ENCODE results near the gene GJC1. TPM values are rescaled to one million over a fixed set of nuclear protein-coding genes. Genes with fewer than 3 reads are reported as not detected.

The GJC1 gene
- total RNA-seq, 1 experiment from 2014 or later, result 89.4 TPM

GRCh38 chr17:44772308-44773045 lies 57.6 kb downstream of the GJC1 start:
- CTCF ChIA-PET, result no interaction called here
- Histone ChIP-seq H3K4me1 (ENCODE audit: control insufficient read depth, insufficient read depth, low read length) (peaks cover 3% of the 10 kb centered on the region; the same call in 1 of the 2 replicates), H3K9me3 (ENCODE audit: control insufficient read depth, insufficient read depth, low read depth, low read length) (no peaks in the 10 kb centered on the region), H3K27ac (ENCODE audit: low read length) (no peak overlapping the region), H3K36me3 (ENCODE audit: control insufficient read depth, insufficient read depth, low read length) (no peaks in the 10 kb centered on the region), H3K27me3 (ENCODE audit: control insufficient read depth, insufficient read depth, low read length) (no peaks in the 10 kb centered on the region), H3K4me3 (ENCODE audit: low read depth in 2 of 2, low read length in 2 of 2) (no peak overlapping the region)
- in situ Hi-C loops (cut with HindIII; ENCODE audit: low pct_unique_long_range_greater_than_20kb, low sequenced_read_pairs), result no loop called here
- no peak for ATAC-seq
- POLR2A ChIA-PET, result no interaction called here
- no TSS peak for BruUV-seq (replicated peaks)
- intact Hi-C loops (cut with micrococcal nuclease; ENCODE audit: unreplicated experiment), result no loop called here
- DNase-seq (ENCODE audit: low read depth, low spot score), result no peak
- TF ChIP-seq POLR2AphosphoS5 (IDR thresholded peaks at IDR 0.05; ENCODE audit: low read depth, low read length) (no peak), SIN3A (IDR thresholded peaks at IDR 0.05; ENCODE audit: borderline replicate concordance, insufficient read depth, low read depth, low read length) (no peak), REST (IDR thresholded peaks at IDR 0.05; ENCODE audit: insufficient read depth in 1 of 2, low read depth in 2 of 2, low read length in 1 of 2) (no peak), TCF7L2 (IDR thresholded peaks at IDR 0.05; ENCODE audit: low read depth, low read length) (no peak)
- TF ChIP-seq, protein P1, sequence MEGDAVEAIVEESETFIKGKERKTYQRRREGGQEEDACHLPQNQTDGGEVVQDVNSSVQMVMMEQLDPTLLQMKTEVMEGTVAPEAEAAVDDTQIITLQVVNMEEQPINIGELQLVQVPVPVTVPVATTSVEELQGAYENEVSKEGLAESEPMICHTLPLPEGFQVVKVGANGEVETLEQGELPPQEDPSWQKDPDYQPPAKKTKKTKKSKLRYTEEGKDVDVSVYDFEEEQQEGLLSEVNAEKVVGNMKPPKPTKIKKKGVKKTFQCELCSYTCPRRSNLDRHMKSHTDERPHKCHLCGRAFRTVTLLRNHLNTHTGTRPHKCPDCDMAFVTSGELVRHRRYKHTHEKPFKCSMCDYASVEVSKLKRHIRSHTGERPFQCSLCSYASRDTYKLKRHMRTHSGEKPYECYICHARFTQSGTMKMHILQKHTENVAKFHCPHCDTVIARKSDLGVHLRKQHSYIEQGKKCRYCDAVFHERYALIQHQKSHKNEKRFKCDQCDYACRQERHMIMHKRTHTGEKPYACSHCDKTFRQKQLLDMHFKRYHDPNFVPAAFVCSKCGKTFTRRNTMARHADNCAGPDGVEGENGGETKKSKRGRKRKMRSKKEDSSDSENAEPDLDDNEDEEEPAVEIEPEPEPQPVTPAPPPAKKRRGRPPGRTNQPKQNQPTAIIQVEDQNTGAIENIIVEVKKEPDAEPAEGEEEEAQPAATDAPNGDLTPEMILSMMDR (IDR thresholded peaks at IDR 0.05), result no peak

GRCh38 chr17:44770166-44770925 lies 59.7 kb downstream of the GJC1 start:
- H3K4me3 ChIP-seq (ENCODE audit: low read depth in 2 of 2, low read length in 2 of 2), result no peak overlapping the region
- H3K36me3 ChIP-seq (ENCODE audit: control insufficient read depth, insufficient read depth, low read length), result no peaks in the 10 kb centered on the region
- in situ Hi-C loops (cut with HindIII; ENCODE audit: low pct_unique_long_range_greater_than_20kb, low sequenced_read_pairs) (no loop called here), intact Hi-C loops (cut with micrococcal nuclease; ENCODE audit: unreplicated experiment) (no loop called here)
- POLR2A ChIA-PET, result no interaction called here
- DNase-seq (ENCODE audit: low read depth, low spot score), result no peak
- no peaks in the 10 kb centered on the region for H3K4me1 ChIP-seq (ENCODE audit: control insufficient read depth, insufficient read depth, low read length)
- no peak for TF ChIP-seq SIN3A (IDR thresholded peaks at IDR 0.05; ENCODE audit: borderline replicate concordance, insufficient read depth, low read depth, low read length)
- TF ChIP-seq, protein P1 (IDR thresholded peaks at IDR 0.05), result no peak
- no peak for TF ChIP-seq TCF7L2 (IDR thresholded peaks at IDR 0.05; ENCODE audit: low read depth, low read length)
- TF ChIP-seq REST (IDR thresholded peaks at IDR 0.05; ENCODE audit: insufficient read depth in 1 of 2, low read depth in 2 of 2, low read length in 1 of 2), result no peak
- TF ChIP-seq POLR2AphosphoS5 (IDR thresholded peaks at IDR 0.05; ENCODE audit: low read depth, low read length), result no peak
- H3K27me3 ChIP-seq (ENCODE audit: control insufficient read depth, insufficient read depth, low read length), result no peaks in the 10 kb centered on the region
- H3K9me3 ChIP-seq (ENCODE audit: control insufficient read depth, insufficient read depth, low read depth, low read length), result no peaks in the 10 kb centered on the region
- CTCF ChIA-PET, result interaction anchor here (0.7 kb wide), 1 partner anchor 353 kb away, joined by 6 read pairs; no protein-coding TSS in a partner anchor
- H3K27ac ChIP-seq (ENCODE audit: low read length), result no peak overlapping the region
- ATAC-seq, result no peak
- BruUV-seq (replicated peaks), result no TSS peak

All from Panc1 (cell line).